ENCODE measurements around the gene TTC28. TPM values are rescaled to one million over a fixed set of nuclear protein-coding genes. Genes with fewer than 3 reads are reported as not detected.

The TTC28 gene
- total RNA-seq, 1 experiment from 2014 or later: 0.12 TPM

DNA sequence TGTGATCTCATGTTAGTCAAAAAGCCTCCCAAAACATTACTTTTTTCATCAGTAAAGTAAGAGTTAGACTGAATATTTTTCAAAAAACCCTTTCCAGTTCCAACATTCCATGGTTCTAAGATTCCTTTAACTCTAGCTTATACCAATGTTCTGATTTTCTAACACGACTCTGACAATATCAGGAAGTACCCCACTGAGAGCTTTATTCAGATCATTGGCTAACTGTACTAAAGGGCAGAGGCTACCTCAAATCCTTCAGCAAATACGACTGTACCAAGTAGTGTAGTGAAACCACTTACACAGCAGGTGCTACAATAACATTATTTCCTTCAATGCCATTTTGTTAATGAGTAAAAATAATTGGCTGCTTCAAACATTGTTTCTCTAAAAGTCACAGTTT is 547.2 kb downstream of the TTC28 start:
- intact Hi-C loops (cut with micrococcal nuclease): no loop called here
- TF ChIP-seq EZH2phosphoT487 (IDR thresholded peaks at IDR 0.05; ENCODE audit: borderline replicate concordance): no peak
- TF ChIP-seq, protein P1, sequence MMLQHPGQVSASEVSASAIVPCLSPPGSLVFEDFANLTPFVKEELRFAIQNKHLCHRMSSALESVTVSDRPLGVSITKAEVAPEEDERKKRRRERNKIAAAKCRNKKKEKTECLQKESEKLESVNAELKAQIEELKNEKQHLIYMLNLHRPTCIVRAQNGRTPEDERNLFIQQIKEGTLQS (IDR thresholded peaks at IDR 0.05): no peak
- no peak for TF ChIP-seq SRF (IDR thresholded peaks at IDR 0.05; ENCODE audit: low read depth)
- TF ChIP-seq EZH2 (IDR thresholded peaks at IDR 0.05): no peak
- TF ChIP-seq YY1 (IDR thresholded peaks at IDR 0.05; ENCODE audit: extremely low read depth, insufficient replicate concordance, low read depth, low read length): no peak
- TF ChIP-seq, protein P2, sequence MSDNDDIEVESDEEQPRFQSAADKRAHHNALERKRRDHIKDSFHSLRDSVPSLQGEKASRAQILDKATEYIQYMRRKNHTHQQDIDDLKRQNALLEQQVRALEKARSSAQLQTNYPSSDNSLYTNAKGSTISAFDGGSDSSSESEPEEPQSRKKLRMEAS (IDR thresholded peaks at IDR 0.05): no peak
- no peak for TF ChIP-seq FOSL1 (IDR thresholded peaks at IDR 0.05; ENCODE audit: low read depth)
- TF ChIP-seq POLR2A (IDR thresholded peaks at IDR 0.05; ENCODE audit: borderline replicate concordance, extremely low read depth, insufficient read depth, insufficient read length): no peak
- TF ChIP-seq SIN3A (IDR thresholded peaks at IDR 0.05; ENCODE audit: low read depth): no peak
- TF ChIP-seq EGR1 (IDR thresholded peaks at IDR 0.05; ENCODE audit: low read depth): no peak
- TF ChIP-seq, protein P3, sequence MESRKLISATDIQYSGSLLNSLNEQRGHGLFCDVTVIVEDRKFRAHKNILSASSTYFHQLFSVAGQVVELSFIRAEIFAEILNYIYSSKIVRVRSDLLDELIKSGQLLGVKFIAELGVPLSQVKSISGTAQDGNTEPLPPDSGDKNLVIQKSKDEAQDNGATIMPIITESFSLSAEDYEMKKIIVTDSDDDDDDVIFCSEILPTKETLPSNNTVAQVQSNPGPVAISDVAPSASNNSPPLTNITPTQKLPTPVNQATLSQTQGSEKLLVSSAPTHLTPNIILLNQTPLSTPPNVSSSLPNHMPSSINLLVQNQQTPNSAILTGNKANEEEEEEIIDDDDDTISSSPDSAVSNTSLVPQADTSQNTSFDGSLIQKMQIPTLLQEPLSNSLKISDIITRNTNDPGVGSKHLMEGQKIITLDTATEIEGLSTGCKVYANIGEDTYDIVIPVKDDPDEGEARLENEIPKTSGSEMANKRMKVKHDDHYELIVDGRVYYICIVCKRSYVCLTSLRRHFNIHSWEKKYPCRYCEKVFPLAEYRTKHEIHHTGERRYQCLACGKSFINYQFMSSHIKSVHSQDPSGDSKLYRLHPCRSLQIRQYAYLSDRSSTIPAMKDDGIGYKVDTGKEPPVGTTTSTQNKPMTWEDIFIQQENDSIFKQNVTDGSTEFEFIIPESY (IDR thresholded peaks at IDR 0.05; ENCODE audit: extremely low read depth, insufficient replicate concordance, low read length): no peak
- no peak for TF ChIP-seq CBX3 (IDR thresholded peaks at IDR 0.05; ENCODE audit: low read depth)
- no peak for TF ChIP-seq TCF7L2 (IDR thresholded peaks at IDR 0.05; ENCODE audit: borderline replicate concordance, extremely low read depth, insufficient read depth, insufficient read length)
- no peak for TF ChIP-seq SP1 (IDR thresholded peaks at IDR 0.05; ENCODE audit: low read depth)
- no peaks in the 10 kb centered on the region for H3K9me3 ChIP-seq (ENCODE audit: control insufficient read depth in 1 of 2, insufficient read depth in 1 of 2, low read depth in 1 of 2, low read length in 2 of 2)
- no peak overlapping the region for H3K4me2 ChIP-seq (ENCODE audit: low read length)
- no peaks in the 10 kb centered on the region for H3K36me3 ChIP-seq (ENCODE audit: control insufficient read depth in 1 of 2, insufficient read depth in 2 of 2, low read length in 2 of 2)
- ATAC-seq: no peak
- no peak overlapping the region for H3K4me3 ChIP-seq (replicated peaks in 1 of 2; ENCODE audit: low read depth in 1 of 2, low read length in 2 of 2)
- H3K27ac ChIP-seq (ENCODE audit: low read depth, low read length): no peak overlapping the region
- ChIA-PET POLR2A (no interaction called here), RAD21 (ENCODE audit: low non-redundant PET in 1 of 2, low total read pairs in 2 of 2, uncharacterized antibody in 2 of 2, unreplicated experiment in 2 of 2) (no interaction called here), CTCF (no interaction called here)
- H4K20me1 ChIP-seq (ENCODE audit: insufficient read depth): no peaks in the 10 kb centered on the region
- H3K9me2 ChIP-seq (ENCODE audit: insufficient read depth): no peaks in the 10 kb centered on the region
- no peaks in the 10 kb centered on the region for H3K4me1 ChIP-seq (ENCODE audit: control insufficient read depth in 1 of 2, insufficient read depth in 2 of 2, low read length in 2 of 2)
- H2AFZ ChIP-seq (ENCODE audit: low read depth, low read length, poor library complexity, severe bottlenecking): no peak overlapping the region
- H3K27me3 ChIP-seq (ENCODE audit: insufficient read depth, low read length): peaks cover 57% of the 10 kb centered on the region
- BruUV-seq (replicated peaks): no TSS peak
- DNase-seq (ENCODE audit: low read depth, low spot score): no peak
- H3K79me2 ChIP-seq (ENCODE audit: insufficient read depth, low read length): no peaks in the 10 kb centered on the region
- no peak overlapping the region for H3K9ac ChIP-seq (ENCODE audit: low read length)
